IMR-90 (cell line): ENCODE data around the gene HS6ST2. TPM values are rescaled to one million over a fixed set of nuclear protein-coding genes. Genes with fewer than 3 reads are reported as not detected.
A peak's percentile ranks its signal among the peaks of the same experiment; 100 is the strongest.

ENCODE experiments used
- ATAC-seq: fragments of 200-7000 bp; cut with Tn5 transposase; 2 replicates; pipeline ENCODE4 v1.9.1; 2020; ENCODE audit warnings: low read depth, mild to moderate bottlenecking, moderate library complexity
- BruUV-seq: library from RNA; stranded (reverse); fragments of 400-500 nt; replicated peaks from 2 replicates; lab custom pipeline; 2021; lab: Mats Ljungman, UMichigan
- CTCF ChIA-PET: fragments of 300-600 bp; formaldehyde crosslinking; extraction: SDS; loops from one replicate; lab custom pipeline; 2021; ENCODE audit warnings: antibody characterized with exemption; lab: Yijun Ruan, JAX
- POLR2A ChIA-PET: fragments of 300-600 bp; sonication (Branson Sonifier 250); formaldehyde crosslinking; loops from one replicate; lab custom pipeline; 2022; ENCODE audit warnings: antibody characterized with exemption; ENCODE audit not compliant: unreplicated experiment; lab: Charles Lee
- DNase-seq: peaks from one replicate; pipeline ENCODE4 v3.0.0; 2013
- H2AFZ ChIP-seq: replicated peaks from 2 replicates; pipeline ENCODE3; 2013; ENCODE audit warnings: low read length, mild to moderate bottlenecking; ENCODE audit not compliant: poor library complexity
- H2AK5ac ChIP-seq: 2 replicates; pipeline ENCODE4 v1.6.1; 2013; ENCODE audit warnings: low read depth, low read length, inconsistent platforms
- H2AK9ac ChIP-seq: replicated peaks from 2 replicates; pipeline ENCODE3; 2013; ENCODE audit warnings: mild to moderate bottlenecking, low read depth, low read length, moderate library complexity; ENCODE audit not compliant: poor library complexity
- H2BK120ac ChIP-seq: 2 replicates; pipeline ENCODE4 v1.6.1; 2013; ENCODE audit warnings: low read depth, low read length, inconsistent platforms
- H2BK15ac ChIP-seq: 3 replicates; pipeline ENCODE4 v1.6.1; 2013; ENCODE audit warnings: low read depth, low read length, inconsistent platforms
- H2BK20ac ChIP-seq: 2 replicates; pipeline ENCODE4 v1.6.1; 2013; ENCODE audit warnings: low read depth, mild to moderate bottlenecking, inconsistent platforms, low read length, moderate library complexity
- H2BK5ac ChIP-seq: 2 replicates; pipeline ENCODE4 v1.6.1; 2013; ENCODE audit warnings: mild to moderate bottlenecking, low read depth, low read length, inconsistent platforms; ENCODE audit not compliant: poor library complexity, severe bottlenecking
- H3K14ac ChIP-seq: replicated peaks from 2 replicates; pipeline ENCODE4 v1.6.1; 2013; ENCODE audit warnings: low read depth, low read length, inconsistent platforms
- H3K18ac ChIP-seq: 2 replicates; pipeline ENCODE4 v1.6.1; 2013; ENCODE audit warnings: low read depth, low read length, control low read depth
- H3K23ac ChIP-seq: 2 replicates; pipeline ENCODE4 v1.6.1; 2013; ENCODE audit warnings: low read depth, low read length, inconsistent platforms
- H3K27ac ChIP-seq: 2 replicates; pipeline ENCODE4 v1.5.1; 2013; ENCODE audit warnings: mild to moderate bottlenecking, control low read depth, low read length; ENCODE audit not compliant: insufficient read depth
- H3K27me3 ChIP-seq: 2 replicates; pipeline ENCODE4 v1.6.1; 2013; ENCODE audit warnings: low read length; ENCODE audit not compliant: control insufficient read depth, insufficient read depth
- H3K36me3 ChIP-seq: 2 replicates; pipeline ENCODE4 v1.6.1; 2013; ENCODE audit warnings: low read length, mixed read lengths; ENCODE audit not compliant: control insufficient read depth, insufficient read depth
- H3K4ac ChIP-seq: 2 replicates; pipeline ENCODE4 v1.6.1; 2013; ENCODE audit warnings: low read depth, low read length, inconsistent platforms
- H3K4me1 ChIP-seq: 2 replicates; pipeline ENCODE4 v1.6.1; 2013; ENCODE audit warnings: low read length, mixed read lengths; ENCODE audit not compliant: control insufficient read depth, insufficient read depth
- H3K4me2 ChIP-seq: 2 replicates; pipeline ENCODE4 v1.6.1; 2013; ENCODE audit warnings: low read depth, mild to moderate bottlenecking, control low read depth, low read length, moderate library complexity
- H3K4me3 ChIP-seq: 2 replicates; pipeline ENCODE4 v1.5.1; 2013; ENCODE audit warnings: low read depth, mild to moderate bottlenecking, control low read depth, low read length, moderate library complexity; ENCODE audit not compliant: insufficient read depth
- H3K56ac ChIP-seq: 2 replicates; pipeline ENCODE4 v1.6.1; 2013; ENCODE audit warnings: low read length, inconsistent platforms; ENCODE audit not compliant: insufficient read depth; ENCODE audit errors: extremely low read depth
- H3K79me1 ChIP-seq, 2 experiments: 2 replicates each; pipeline ENCODE4 v1.6.1; 2013; ENCODE audit warnings: low read length in 2 of 2, inconsistent platforms in 1 of 2, low read depth in 1 of 2
- H3K9ac ChIP-seq: 2 replicates; pipeline ENCODE4 v1.6.1; 2013; ENCODE audit warnings: low read depth, low read length, control low read depth
- H3K9me1 ChIP-seq: 2 replicates; pipeline ENCODE4 v1.6.1; 2013; ENCODE audit warnings: low read length, inconsistent platforms; ENCODE audit not compliant: insufficient read depth
- H3K9me3 ChIP-seq: 2 replicates; pipeline ENCODE4 v1.6.1; 2013; ENCODE audit warnings: low read length; ENCODE audit not compliant: control insufficient read depth, insufficient read depth
- H4K20me1 ChIP-seq: 2 replicates; pipeline ENCODE4 v1.6.1; 2013; ENCODE audit warnings: low read length, inconsistent platforms; ENCODE audit not compliant: insufficient read depth
- H4K5ac ChIP-seq: 2 replicates; pipeline ENCODE4 v1.6.1; 2013; ENCODE audit warnings: mild to moderate bottlenecking, low read depth, low read length, control low read depth
- H4K8ac ChIP-seq, 2 experiments: 2 replicates each; pipeline ENCODE4 v1.6.1; 2013; ENCODE audit warnings: low read depth in 2 of 2, low read length in 2 of 2, control low read depth in 1 of 2, inconsistent platforms in 1 of 2
- H4K91ac ChIP-seq: 2 replicates; pipeline ENCODE4 v1.6.1; 2013; ENCODE audit warnings: low read depth, low read length, inconsistent platforms; ENCODE audit not compliant: insufficient read depth
- BHLHE40 ChIP-seq: fragments of 150-350 bp; IDR thresholded peaks from 2 replicates; pipeline ENCODE4 v1.6.1; 2016; ENCODE audit warnings: mild to moderate bottlenecking, low read depth, low read length
- CEBPB ChIP-seq: IDR thresholded peaks from 2 replicates; pipeline ENCODE4 v1.6.1; 2012; ENCODE audit warnings: low read depth, low read length, improper control_type of control experiment
- CHD1 ChIP-seq: IDR thresholded peaks from 2 replicates; pipeline ENCODE4 v1.6.1; 2012; ENCODE audit warnings: low read depth, low read length, improper control_type of control experiment
- CTCF ChIP-seq: conservative IDR thresholded peaks from 2 replicates; pipeline ENCODE4 v1.5.1; 2012; ENCODE audit warnings: mild to moderate bottlenecking, low read depth, low read length, improper control_type of control experiment
- ELK1 ChIP-seq: fragments of 150-350 bp; IDR thresholded peaks from 2 replicates; pipeline ENCODE4 v1.6.1; 2016; ENCODE audit warnings: low read depth, mild to moderate bottlenecking, low read length, moderate library complexity, borderline replicate concordance
- MAFK ChIP-seq: IDR thresholded peaks from 2 replicates; pipeline ENCODE4 v1.6.1; 2012; ENCODE audit warnings: low read depth, low read length, improper control_type of control experiment
- MAZ ChIP-seq: IDR thresholded peaks from 2 replicates; pipeline ENCODE4 v1.6.1; 2012; ENCODE audit warnings: low read depth, mild to moderate bottlenecking, low read length, improper control_type of control experiment, moderate library complexity, borderline replicate concordance
- MXI1 ChIP-seq: IDR thresholded peaks from 2 replicates; pipeline ENCODE4 v1.6.1; 2012; ENCODE audit warnings: low read depth, mild to moderate bottlenecking, low read length, moderate library complexity, borderline replicate concordance
- NFE2L2 ChIP-seq: fragments of 150-350 bp; IDR thresholded peaks from 2 replicates; pipeline ENCODE4 v1.6.1; 2016; ENCODE audit warnings: low read depth, mild to moderate bottlenecking, low read length
- POLR2A ChIP-seq: IDR thresholded peaks from 2 replicates; pipeline ENCODE4 v1.6.1; 2012; ENCODE audit warnings: mild to moderate bottlenecking, low read depth, low read length
- RAD21 ChIP-seq: IDR thresholded peaks from 2 replicates; pipeline ENCODE4 v1.6.1; 2012; ENCODE audit warnings: low read length, improper control_type of control experiment
- RCOR1 ChIP-seq: IDR thresholded peaks from 2 replicates; pipeline ENCODE4 v1.6.1; 2012; ENCODE audit warnings: mild to moderate bottlenecking, low read length, improper control_type of control experiment; ENCODE audit not compliant: insufficient replicate concordance
- RFX5 ChIP-seq: IDR thresholded peaks from 2 replicates; pipeline ENCODE4 v1.8.0; 2012; ENCODE audit warnings: low read depth, mild to moderate bottlenecking, low read length, moderate library complexity
- SMC3 ChIP-seq: fragments of 150-350 bp; IDR thresholded peaks from 2 replicates; pipeline ENCODE4 v1.6.1; 2016; ENCODE audit warnings: low read depth, mild to moderate bottlenecking, antibody characterized with exemption, low read length, moderate library complexity
- WGBS, 2 experiments: methylation state at CpG; one replicate each; pipeline versions ENCODE4 v1.1.5 to v1.1.7; 2013; ENCODE audit warnings: missing lambda C conversion rate in 2 of 2; ENCODE audit not compliant: insufficient read length in 1 of 2; ENCODE audit errors: extremely low coverage in 2 of 2; 5-methylcytosine and 5-hydroxymethylcytosine counted together
- dilution Hi-C: fragments of 300-500 bp; cut with HindIII; formaldehyde crosslinking; loops from one replicate; pipeline ENCODE4 v1.14.3; 2018; ENCODE audit warnings: low sequenced_read_pairs; ENCODE audit not compliant: unreplicated experiment
- in situ Hi-C: fragments of 300-500 bp; cut with MboI; formaldehyde crosslinking; loops from 3 replicates; pipeline ENCODE4 v1.14.3; 2019; ENCODE audit warnings: low sequenced_read_pairs, inconsistent platforms, mixed read lengths
- intact Hi-C: fragments of 100-400 bp; cut with micrococcal nuclease; formaldehyde crosslinking; loops from 2 replicates; pipeline ENCODE4 v1.10.0; 2022
- polyA plus RNA-seq, 3 experiments: library from polyadenylated mRNA; depleted of rRNA; stranded (reverse); fragments of >200 nt; gene quantifications; 2 replicates each; pipeline ENCODE4 v1.2.3, GENCODE V29; 2012; ENCODE audit warnings: low replicate concordance in 1 of 3
- total RNA-seq: library from RNA; depleted of rRNA; stranded (reverse); fragments of >200 nt; gene quantifications from 2 replicates; pipeline ENCODE4 v1.2.3, GENCODE V29; 2012
- TF ChIP-seq, protein P1 (sequence below): fragments of 150-350 bp; IDR thresholded peaks from 2 replicates; pipeline ENCODE4 v1.6.1; 2017; ENCODE audit warnings: mild to moderate bottlenecking, antibody characterized with exemption, low read length, low read depth

The HS6ST2 gene
- total and polyA plus RNA-seq, 2 of the 4 experiments (the other 2 are of a cell fraction): not detected

DNA sequence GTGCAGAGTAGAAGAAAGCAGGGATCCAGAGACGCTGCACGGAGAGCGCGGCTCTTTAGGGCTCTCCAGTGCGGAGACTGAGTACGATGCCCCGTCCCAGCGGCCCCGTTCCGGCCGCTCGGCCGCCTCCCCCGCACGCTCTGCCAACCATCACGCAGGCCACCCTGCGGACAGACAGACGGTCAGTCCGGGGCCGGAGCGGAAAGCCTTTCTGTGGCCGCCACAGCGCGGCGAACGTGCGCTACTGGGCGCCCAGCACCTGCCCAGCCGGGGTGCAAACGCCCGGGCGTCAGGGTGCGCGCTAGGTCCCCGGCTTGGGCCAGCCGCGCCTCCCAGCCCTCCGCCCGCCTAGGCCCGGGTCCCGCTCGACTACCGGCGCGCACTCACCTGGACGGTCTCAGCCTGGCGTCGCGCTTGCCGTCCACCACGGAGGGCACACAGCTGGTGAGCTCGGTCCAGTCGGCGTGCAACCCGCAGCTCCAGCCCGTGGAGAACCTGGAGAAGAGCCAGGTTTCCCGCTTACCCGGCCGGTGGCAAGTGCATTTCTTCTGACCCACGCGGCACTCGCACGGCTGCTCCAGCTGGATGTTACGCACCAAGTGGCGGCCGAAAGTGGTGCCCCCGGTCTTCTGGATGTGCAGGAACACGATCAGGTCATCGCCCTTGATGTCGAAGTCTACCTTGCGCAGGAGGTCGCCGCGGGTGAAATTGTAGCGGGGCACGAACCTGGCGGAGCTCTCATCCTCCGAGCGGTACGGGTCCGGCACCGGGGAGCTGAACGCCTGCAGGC lies 1.8 kb downstream of the HS6ST2 start:
- H2AFZ ChIP-seq: peak overlapping the region; percentile 27
- no peak overlapping the region for H4K5ac ChIP-seq
- no peak overlapping the region for H3K18ac ChIP-seq
- no peaks in the 10 kb centered on the region for H3K36me3 ChIP-seq
- H4K8ac ChIP-seq: no peak overlapping the region
- dilution Hi-C loops: no loop called here
- H3K27ac ChIP-seq: no peak overlapping the region
- BruUV-seq: no TSS peak
- no peak overlapping the region for H3K4me3 ChIP-seq
- H2AK5ac ChIP-seq: no peak overlapping the region
- no peak overlapping the region for H3K14ac ChIP-seq
- H4K91ac ChIP-seq: no peak overlapping the region
- H3K9ac ChIP-seq: no peak overlapping the region
- H3K23ac ChIP-seq: no peak overlapping the region
- H2AK9ac ChIP-seq: no peak overlapping the region
- peaks cover 19% of the 10 kb centered on the region; the same call in 1 of the 2 replicates for H3K27me3 ChIP-seq
- H2BK120ac ChIP-seq: no peak overlapping the region
- in situ Hi-C loops: no loop called here
- H3K4me2 ChIP-seq: no peak overlapping the region
- intact Hi-C loops: no loop called here
- no peaks in the 10 kb centered on the region for H3K4me1 ChIP-seq
- H3K4ac ChIP-seq: no peak overlapping the region
- WGBS, 2 experiments: 53% methylated on average over 59 of the region's 83 CpGs; no CpG with 5 or more reads in 1 of the 2 experiments
- no peak overlapping the region for H2BK5ac ChIP-seq
- POLR2A ChIA-PET: no interaction called here
- no peaks in the 10 kb centered on the region for H3K9me1 ChIP-seq
- no peak for DNase-seq
- no peaks in the 10 kb centered on the region for H3K79me1 ChIP-seq
- H2BK20ac ChIP-seq: no peak overlapping the region
- CTCF ChIA-PET: no interaction called here
- no peak overlapping the region for H2BK15ac ChIP-seq
- H4K20me1 ChIP-seq: no peaks in the 10 kb centered on the region
- H3K9me3 ChIP-seq: peaks cover 5% of the 10 kb centered on the region; the same call in 1 of the 2 replicates
- no peak for ATAC-seq
- no peak overlapping the region for H3K56ac ChIP-seq
- TF ChIP-seq CHD1 (no peak), MAFK (no peak), CTCF (no peak), RFX5 (no peak), RCOR1 (no peak), BHLHE40 (no peak), CEBPB (no peak), MXI1 (no peak), MAZ (no peak), SMC3 (no peak), ELK1 (no peak), POLR2A (no peak), NFE2L2 (no peak), RAD21 (no peak)
- TF ChIP-seq, protein P1, sequence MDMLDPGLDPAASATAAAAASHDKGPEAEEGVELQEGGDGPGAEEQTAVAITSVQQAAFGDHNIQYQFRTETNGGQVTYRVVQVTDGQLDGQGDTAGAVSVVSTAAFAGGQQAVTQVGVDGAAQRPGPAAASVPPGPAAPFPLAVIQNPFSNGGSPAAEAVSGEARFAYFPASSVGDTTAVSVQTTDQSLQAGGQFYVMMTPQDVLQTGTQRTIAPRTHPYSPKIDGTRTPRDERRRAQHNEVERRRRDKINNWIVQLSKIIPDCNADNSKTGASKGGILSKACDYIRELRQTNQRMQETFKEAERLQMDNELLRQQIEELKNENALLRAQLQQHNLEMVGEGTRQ: no peak
